ENCODE measurements around the gene CTSG.
"Not testable (repeated sequence)": the region's sequence is repeated elsewhere in the genome, so short reads cannot be mapped to it uniquely, and the experiment has no call there.

The CTSG gene, protein sequence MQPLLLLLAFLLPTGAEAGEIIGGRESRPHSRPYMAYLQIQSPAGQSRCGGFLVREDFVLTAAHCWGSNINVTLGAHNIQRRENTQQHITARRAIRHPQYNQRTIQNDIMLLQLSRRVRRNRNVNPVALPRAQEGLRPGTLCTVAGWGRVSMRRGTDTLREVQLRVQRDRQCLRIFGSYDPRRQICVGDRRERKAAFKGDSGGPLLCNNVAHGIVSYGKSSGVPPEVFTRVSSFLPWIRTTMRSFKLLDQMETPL

DNA sequence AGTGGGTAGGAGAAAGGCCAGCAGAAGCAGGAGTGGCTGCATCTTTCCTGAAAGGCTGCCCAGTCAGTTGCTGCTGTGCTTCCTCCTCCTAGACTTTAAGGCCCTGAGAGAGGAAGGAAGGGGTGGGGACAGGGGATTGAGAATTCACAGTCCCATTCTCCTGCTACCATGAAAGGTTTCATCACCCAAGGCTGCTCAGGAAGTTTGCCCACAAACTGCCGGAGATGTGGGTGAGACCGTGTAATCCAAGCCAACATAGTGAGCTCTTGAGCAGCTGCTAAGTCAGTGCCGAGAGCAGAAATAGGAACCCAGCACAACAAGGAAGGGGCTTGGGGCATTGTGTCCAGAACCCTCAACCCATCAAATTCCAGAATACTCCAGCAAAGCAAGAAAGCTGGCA, at the start of gene CTSG:
CTSG (minus strand) TSS at position 69 of the 400 bp plus-strand sequence; CDS start at position 42, 27 bp downstream.
- no peak for DNase-seq

DNA sequence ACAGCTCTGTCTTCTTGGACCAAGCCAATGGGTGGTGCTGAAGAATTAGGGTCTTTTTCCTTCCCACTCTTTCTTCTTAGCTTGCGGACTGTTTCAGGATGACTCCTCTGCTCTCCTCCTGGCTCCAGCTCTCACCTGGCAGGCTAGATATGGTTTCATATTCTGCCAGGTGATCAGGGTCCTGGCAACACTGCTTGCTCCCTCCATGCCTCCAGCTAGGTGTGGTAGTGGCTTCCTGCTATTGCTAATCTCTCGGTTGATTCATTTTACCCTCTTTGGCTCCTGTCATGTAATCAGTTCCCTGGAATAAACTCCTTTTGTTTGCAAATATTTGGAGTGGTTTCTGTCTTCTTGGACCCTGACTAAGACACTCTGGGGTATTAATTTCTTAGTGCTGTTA, 37.7 kb upstream of the CTSG start:
- no peak for DNase-seq

DNA sequence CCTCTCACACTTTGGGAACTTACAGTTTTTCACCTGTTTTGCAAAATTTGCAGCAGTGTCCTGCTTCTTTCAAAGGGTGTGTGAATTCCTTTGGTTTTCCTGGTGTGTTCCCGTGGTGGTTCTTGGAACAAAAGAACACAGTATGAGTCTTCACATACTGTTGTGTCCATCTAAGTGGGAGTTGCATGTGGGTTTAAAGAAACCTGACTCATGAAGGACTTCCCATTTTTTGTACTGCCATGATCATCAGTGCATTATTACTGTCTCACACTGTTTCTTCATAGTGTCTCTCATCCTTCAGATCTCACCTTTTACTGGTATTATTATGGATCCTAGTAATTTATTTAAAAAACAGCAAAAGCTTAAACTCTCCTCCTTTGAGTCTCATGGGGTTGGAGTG, 37.2 kb upstream of the CTSG start:
- DNase-seq: no peak

DNA sequence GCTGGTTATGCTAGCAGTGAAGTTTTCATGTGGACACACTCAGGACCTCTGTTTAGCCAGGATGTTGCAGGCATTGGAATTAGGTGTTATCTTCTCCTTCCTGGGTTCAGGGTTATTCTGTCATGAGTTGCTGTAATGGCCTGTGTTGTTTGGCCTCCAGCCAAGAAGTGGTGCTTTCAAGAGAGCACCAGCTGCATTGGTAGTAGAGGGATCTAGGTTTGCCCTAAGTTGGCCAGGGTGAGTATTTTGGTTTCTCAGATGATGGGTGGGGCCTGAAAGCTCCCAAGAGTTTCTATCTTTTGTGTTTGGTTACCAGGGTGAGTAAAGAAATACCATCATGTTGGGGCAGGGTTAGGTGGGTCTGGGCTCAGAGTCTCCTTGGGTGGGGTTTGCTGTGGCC, 36.1 kb upstream of the CTSG start:
- no peak for DNase-seq

DNA sequence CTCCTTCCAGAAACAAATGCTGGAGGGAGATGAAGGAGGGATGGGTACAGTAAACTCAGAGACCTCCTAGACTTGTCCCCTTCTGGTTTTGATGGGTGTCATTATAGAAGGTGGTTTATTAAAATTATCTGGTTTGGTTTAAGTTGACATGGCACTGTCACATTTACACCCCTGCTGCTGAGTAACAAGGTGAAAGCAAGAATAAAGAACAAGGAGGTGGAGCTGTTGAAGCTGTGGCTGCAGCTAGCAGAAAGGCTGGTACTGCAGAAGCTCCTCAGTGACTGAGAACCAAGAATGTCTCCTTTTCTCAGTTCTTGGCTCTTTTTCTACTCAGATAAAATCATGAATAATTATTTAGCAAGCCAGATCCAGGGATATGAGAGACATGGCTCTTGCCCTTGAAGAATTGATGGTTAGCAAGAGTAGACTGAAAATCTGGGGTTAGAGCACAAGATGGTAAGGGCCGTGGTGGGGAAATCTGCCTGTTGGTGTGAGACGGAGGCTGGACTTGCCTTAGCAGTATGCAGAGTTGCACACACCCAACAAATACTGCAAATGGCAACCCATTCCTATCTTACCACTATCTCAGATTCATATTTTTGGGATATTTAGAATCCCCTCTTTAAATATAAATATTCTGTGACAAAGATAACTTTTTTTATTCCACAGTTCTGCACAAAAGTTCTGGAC, 33.8 kb upstream of the CTSG start, which contains the start of gene GZMH:
GZMH (minus strand) TSS at position 31 of the 690 bp plus-strand sequence. CDS start 72 bp downstream, outside the sequence.
- no peak for DNase-seq

DNA sequence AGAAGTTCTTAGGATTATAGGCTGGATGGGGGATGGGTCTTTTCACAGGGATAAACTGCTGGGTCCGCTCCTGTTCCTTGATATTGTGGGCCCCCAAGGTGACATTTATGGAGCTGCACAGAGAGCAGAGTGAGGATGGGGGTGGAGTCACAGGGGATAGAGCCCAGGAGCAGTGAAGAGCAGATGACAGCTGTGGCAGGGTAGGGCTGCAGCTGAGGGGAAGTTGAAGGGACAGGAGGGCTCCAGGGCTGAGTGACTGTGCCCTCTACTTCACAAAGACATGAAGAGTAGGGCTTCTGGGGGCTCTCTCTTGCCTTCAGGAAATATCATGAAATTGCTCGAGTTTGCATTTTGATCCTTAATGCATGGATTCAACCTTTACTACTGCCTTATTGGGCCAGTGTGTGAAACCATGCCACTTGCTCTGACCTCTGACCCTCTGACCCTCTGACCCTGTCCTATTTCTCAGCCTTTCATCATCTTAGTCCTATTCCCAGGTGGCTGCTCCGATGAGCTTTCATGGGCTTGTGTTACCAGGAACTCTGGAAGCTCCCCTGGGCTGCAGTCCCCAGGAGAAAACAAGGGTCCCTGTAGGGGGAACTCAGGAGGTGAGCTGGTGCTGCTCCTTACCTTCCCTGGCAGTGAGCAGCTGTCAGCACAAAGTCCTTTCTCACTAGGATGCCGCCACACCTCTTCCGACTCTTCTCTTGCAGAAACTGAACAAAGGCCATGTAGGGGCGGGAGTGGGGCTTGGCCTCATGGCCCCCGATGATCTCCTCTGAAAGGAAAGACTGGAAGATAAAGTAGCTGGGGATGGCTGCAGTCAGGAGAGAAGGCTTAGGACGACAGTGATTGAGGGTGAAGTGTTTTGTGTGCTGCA, 31.8 kb upstream of the CTSG start:
- no peak for DNase-seq

DNA sequence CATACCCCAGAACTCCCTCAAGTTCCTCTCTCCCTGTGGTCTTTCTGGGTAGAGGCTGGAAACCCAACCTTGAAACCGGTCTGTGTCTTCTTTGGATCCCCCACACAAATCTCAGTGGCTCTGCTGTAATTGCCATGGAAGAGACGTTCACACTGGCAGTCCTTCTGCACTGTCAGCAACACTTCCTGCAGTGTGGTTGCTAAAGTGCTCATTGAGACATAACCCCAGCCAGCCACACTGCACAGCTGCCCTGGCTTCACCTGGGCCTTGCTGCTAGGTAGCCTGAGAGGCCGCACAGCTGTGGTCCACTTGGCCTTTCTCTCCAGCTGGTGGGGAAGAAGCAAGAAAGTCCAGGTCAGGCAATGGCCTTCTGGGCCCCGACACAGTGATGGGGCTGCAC, 31.0 kb upstream of the CTSG start:
- no peak for DNase-seq

DNA sequence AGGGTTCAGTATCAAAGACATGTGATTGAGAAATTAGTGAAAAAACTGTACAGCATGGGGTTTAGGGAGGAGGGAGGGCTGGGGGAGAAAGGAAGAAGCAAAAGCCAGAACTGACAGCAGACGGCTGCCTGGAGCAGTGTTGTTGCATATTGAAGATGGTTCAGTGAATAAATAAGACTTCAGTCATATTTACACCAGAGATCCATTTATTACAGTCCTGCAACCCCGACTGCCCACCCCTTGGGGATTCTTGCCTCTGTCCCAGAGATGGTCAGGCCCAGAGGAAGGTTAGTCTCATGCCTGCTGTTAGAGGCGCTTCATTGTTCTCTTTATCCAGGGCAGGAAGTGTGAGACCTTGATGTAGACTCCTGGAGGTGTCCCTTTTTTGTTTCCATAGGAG, 30.2 kb upstream of the CTSG start:
- DNase-seq: no peak

DNA sequence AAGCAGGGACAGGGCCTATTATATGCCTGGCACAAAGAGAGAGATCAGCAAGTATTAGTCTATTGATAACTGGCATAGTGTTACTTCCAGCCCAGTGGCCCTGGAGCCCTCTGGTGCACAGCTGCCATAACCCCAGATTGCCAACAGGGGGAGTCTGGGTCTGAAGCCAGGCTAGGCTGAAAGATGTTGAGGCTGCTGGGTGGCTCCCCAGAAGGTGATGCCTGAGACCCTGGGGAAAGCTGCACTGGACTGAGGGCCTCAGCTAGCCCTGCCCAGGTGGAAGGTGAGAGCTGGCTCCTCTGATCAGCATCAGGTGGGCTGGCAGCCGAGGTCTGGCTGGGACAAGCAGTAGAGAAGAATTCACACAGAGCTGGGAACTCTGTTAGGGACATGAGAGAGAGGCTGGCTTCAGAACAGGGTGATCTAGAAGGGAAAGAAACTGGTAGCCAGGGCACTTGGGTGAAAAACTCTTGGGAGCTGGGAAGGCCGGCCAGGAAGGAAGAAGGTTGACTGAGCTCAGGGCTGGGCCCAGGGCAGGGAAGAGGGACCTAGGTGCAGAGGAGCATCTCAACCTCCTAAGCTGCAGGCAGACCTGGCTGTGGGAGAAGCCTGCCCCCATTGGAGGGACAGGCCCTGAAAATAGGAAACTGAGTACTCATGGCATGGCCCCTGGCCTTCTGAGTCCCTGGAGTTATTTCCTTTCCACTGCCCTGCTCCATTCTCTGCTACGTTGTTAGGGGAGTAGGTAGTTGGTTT, 29.6 kb upstream of the CTSG start:
- DNase-seq: peak; percentile 46

DNA sequence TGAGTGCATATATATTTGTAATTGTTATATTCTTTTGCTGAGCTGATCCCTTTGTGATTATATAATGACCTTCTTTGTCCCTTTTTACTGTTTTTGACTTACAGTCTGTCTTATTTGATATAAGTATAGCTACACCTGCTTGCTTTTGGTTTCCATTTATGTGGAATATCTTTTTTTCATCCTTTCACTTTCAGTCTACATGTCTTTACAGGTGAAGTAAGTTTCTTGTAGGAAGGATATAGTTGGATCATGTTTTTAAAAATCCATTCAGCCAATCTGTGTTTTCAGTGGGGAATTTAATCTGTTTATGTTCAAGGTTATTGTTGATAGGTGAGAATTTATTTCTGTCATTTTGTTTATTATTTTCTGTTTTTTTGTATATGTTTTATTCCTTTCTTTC, 21.4 kb upstream of the CTSG start:
- DNase-seq: no peak

DNA sequence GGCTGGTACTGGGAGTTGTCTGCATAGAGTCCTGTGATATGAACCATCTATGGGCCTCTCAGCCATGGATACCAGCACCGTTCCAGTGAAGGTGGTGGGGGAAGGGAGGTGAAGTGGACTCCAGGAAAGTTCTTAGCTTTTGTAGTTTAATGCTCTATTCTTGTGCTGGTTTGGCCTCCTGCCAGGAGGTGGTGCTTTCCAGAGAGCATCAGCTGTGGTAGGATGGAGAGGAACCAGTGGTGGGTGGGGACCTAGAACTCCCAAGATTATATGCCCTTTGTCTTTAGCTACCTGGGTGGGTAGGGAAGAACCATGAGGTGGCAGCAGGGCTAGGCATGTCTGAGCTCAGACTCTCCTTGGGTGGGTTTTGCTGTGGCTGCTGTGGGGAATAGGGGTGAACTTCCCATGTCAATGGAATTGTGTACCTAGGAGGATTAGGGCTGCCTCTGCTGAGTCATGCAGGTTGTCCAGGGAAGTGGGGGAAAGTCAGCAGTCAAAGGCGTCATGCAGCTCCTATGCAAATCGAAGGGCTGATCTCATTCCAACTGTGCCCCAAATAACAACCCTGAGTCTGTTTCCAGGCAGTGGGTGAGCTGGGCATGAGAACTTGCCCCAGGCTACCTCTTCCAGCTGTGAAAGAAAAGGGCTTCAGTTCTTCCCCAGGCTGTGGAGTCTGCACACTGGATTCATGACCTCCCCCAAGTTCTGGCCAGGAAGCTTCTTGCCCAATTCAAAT, 19.2 kb upstream of the CTSG start:
- no peak for DNase-seq

DNA sequence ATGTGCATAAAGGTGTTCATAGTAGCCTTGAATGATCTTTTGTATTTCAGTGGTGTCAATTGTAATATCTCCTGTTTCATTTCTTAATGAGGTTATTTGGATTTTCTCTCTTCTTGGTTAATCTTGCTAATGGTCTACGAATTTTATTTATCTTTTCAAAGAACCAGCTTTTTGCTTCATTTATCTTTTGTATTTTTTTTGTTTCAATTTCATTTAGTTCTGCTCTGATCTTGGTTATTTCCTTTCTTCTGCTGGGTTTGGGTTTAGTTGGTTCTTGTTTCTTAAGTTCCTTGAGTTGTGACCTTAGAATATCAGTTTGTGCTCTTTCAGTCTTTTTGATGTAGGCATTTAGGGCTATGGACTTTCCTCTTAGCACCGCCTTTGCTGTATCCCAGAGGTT, 15.0 kb upstream of the CTSG start:
- not testable (repeated sequence) for DNase-seq

DNA sequence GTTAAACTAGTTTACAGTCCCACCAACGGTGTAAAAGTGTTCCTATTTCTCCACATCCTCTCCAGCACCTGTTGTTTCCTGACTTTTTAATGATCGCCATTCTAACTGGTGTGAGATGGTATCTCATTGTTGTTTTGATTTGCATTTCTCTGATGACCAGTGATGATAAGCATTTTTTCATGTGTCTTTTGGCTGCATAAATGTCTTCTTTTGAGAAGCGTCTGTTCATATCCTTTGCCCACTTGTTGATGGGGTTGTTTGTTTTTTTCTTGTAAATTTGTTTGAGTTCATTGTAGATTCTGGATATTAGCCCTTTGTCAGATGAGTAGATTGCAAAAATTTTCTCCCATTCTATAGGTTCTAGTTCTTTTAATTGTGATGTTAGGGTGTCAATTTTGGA, 8.4 kb upstream of the CTSG start:
- DNase-seq: not testable (repeated sequence)

DNA sequence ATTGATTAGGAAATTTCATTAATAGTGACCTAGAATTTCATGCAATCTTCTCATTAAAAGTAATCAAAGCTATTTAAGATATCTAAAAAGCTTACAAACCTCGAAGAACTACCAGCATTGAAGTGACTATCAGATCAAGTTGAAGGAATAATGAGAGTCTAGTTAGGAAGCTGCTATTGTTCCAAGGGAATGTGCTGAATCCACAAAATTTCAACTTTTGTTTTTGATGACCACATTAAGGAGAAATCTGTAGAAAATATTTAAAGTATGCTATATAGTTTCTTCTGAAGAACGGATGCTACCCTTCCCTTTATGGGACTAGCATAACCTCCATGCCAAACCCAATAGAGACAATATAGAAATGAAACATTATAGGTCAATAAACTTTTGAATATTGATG, 2.5 kb upstream of the CTSG start:
- DNase-seq: no peak

DNA sequence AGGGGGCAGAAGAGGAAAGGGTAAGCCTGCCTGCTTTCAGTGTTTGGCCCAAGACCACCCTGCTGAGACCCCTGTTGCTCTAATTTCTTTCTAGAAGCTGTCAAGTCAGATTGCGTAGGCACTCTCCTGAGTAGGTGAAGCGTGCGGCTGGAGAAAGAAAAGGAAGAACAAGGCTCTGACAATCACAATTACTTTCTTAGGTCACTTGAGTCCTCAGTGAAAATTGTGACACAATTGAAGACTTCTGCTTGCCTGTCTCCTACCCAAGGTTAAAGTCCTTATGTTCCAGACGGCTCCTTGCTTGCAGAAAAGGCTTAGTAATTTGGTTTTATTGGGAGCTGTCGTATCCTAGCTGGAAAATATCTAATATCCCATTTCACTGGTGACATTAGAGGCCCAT, 721 bp upstream of the CTSG start:
- DNase-seq: no peak

DNA sequence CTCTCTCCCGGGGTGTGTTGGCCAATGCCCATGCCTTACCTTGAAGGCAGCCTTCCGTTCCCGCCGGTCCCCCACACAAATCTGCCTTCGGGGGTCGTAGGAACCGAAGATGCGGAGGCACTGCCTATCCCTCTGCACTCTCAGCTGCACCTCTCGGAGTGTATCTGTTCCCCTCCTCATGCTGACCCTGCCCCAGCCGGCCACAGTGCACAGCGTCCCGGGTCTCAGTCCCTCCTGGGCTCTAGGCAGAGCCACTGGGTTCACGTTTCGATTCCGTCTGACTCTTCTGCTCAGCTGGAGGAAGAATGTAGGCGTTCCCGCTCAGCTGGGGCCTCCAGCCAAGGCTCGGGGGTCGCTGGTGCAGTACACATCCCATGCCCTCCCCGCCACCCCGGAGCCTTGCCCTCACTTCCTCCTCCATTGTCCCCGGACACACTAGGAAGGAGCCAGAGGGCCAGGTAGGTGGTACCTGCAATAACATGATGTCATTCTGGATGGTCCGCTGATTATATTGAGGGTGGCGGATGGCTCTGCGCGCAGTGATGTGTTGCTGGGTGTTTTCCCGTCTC, 1.8 kb downstream of the CTSG start:
- no peak for DNase-seq

DNA sequence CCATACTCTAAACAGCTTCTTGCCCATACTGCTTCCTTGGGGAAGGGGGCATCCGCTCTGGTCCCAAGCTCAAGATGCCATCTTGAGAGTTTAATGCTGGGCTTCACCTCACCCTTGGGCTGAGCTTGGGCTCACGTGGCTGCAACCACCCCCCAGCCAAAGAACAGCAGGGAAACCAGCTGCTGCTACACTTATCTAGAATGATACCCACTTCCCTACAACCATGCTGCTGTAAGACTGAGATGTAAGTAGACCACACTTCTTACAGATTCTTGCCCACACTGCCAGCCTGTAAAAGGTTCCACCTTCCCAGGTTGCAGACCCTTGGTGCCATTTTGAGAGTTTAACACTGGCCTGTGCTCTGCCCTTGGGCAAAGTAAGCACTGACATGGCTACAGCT, 9.7 kb downstream of the CTSG start:
- DNase-seq: no peak

DNA sequence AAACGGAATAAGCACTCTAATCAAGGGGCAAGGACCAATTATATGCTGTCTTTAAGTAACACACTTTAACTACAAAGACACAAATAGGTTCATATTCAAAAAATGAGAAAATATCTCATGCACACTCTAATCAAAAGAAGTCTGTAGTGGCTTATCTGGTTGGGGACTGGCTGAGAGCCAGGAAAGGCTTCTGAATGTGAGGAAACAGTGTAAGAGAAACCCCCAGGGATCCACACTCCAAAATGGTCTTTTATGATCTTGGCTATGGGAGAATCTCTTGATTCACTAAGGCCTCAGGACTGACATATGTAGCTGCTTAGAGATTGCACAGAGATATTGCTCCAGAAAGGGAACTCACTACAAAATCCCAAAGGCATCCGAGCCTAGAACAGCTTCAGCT, 10.3 kb downstream of the CTSG start:
- DNase-seq: no peak

DNA sequence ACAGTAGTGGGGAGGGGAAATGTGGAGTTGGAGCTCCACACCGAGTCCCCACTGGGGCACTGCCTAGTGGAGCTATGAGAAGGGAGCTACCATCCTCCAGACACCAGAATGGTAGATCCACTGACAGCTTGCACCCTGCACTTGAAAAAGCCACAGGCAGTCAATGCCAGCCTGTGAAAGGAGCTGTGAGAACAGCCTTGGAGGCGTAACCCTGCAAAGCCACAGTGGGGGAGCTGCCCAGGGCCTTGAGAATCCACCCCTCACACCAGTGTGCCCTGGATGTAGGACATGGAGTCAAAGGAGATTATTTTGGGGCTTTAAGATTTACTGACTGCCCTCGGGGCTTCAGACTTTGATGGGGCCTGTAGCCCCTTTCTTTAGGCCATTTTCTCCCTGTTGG, 12.5 kb downstream of the CTSG start:
- DNase-seq: no peak

DNA sequence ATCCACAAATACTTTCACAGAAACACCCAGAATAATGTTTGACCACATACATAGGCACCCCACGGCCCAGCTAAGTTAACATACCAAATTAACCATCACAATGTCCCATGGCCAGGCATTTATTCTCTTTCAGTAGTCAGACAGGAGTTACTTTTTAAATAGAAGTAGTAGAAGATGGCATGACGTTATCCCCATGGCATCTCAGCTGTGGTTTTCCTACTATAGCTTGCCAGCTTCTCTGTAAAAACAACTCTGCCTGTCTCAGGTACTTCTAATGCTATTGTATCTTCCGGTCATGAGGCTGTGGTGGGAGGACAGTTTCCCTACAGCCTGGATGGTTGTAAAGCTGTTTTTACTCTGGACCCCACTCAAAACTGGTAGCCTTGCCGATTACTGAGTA, 19.3 kb downstream of the CTSG start:
- DNase-seq: no peak

DNA sequence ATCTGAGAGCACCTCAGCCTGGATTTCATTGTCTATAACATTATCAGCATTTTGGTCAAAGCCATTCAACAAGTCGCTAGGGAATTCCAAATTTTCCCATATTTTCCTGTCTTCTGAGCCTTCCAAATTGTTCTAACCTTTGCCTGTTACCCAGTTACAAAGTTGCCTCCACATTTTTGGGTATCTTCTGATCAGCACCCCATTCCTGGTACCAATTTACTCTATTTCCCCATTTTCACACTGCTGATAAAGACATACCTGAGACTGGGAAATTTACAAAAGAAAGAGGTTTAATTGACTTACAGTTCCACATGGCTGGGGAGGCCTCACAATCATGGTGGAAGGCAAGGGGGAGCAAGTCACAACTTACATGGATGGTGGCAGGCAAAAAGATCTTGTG, 27.0 kb downstream of the CTSG start:
- not testable (repeated sequence) for DNase-seq
